NCI-H510A treated with DMSO at 0.1 percent for 48 hours (cell line): ENCODE results near the gene DNER.
A peak's percentile ranks its signal among the peaks of the same experiment; 100 is the strongest.
"Not testable (repeated sequence)": the region's sequence is repeated elsewhere in the genome, so short reads cannot be mapped to it uniquely, and the experiment has no call there.

Source experiments
- DNase-seq: peaks from one replicate; lab custom pipeline; 2025; lab: John Stamatoyannopoulos, UW

DNER gene

DNA sequence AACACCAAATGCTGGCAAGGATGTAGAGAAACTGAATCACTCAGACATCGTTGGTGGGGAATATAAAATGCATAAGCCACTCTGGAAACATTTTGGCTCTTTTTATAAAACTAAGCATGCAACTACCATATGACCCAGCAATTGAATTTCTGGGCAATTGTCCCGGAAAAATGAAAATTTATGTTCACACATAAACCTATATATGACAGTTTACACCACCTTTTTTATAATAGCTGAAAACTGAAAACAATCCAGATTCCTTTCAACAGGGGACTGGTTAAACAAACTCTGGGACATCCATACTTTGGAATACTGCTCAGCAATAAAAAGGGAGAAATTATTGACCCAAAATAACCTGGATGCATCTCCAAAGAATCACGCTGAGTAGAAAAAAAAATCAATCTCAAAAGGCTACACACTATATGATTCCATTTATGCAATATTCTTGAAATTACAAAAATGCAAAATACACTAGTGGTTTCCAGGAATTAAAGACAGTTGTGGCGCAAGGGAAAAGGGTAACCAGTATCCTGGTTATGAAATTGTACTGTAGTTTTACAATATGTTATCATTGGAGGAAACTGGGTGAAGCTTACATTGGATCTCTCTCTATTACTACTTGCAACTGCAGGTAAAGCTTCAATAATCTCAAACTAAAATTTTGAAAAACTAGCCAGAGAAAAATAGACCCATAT, 313.0 kb downstream of the DNER start:
- DNase-seq, result no peak

DNA sequence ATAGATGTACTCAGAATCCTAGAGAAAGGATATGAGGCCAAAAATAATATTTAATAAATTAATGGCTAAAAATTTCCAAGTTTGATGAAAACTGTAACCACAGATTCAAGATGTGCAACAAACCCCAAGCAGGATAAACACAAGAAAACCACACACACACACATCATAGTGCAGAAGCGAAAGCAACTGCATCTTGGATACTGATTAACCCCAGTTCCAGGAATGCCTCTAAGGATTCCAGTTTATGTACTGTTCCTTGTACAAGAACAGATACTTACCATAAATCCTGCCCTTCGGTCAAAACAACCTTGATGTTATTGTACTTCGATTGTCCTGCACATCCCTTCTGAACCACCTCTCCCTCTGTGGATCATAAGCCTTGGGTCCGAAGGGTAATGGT, 320.4 kb downstream of the DNER start:
- no peak for DNase-seq

DNA sequence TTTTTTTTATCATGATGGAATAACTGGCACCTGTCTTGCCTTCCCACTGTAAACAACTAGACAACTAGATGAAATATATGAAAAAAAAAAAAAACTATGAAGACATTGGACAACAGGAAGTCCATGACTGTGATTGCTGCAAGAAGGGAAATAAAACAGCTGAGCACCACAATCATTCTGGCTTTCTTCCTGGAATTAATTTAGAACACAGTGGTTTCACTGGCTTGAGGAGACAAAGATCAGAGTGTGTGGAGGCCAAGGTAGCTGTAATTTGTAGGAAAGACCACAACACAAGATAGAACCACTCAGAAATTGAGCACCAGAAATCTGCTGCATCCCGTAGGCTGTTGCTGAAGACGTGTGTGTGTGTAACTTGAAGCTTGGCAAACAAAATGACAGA, 322.2 kb downstream of the DNER start:
- DNase-seq, result no peak

DNA sequence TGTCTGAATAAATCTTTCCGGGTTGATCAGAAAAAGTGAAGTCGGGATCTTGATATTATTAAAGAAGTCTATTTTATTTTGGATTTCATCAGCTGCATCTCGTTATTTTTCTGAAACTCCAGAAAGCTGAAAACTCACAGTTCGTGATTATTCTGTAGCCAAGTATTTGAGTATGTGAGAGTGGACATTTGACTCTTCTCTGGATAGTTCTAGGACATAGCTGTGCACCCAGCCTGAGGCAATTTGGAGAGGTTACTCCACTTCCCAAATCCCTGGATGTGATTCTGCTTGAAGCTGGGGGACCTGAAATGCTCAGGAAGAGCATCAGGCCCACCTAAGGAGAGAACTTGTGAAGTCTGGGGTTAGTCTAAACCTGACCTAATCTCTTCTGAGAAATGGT, 325.6 kb downstream of the DNER start:
- no peak for DNase-seq

DNA sequence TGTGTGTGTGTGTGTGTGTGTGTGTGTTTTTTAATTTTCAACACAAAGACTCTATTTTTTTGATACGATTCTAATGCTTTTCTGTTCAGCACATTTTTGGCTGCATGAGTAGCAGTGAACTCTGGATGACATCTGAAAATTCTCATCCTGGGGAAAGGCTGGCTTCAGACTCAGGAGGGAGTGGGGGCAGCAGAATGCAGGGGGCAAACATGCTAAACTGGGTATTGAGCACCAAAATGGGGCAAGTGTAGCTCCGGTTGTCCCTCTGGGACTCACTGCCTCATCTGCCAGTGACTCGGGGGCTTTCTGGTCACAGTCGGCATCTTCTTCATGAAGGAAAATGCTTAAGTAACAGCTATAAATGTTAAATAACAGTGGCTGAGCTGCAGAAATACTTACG, 326.5 kb downstream of the DNER start:
- DNase-seq, result no peak

DNA sequence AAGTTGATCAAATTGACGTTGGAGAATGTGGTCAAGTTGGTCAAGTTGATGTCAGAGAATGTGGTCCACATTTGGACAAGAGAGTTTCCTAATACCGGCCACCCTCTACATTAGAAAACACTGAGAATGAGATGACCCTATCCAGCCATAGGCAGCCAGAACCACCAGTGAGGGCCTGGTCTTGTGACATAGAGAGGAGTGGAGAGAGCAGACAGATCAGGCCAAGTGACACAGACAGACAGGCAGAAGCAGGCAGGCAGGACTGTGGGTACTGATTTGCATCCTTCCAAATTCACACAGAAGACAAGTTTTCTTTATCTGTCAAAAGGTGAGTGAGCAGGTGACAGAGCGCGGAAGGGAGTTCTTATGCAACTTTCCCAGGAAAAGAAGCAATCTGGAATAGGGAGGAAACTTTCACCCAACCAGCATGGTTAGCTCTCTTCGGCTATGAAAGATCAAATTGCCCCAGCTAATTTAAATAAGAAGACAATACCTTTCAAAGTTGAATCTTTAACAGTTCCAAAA, 334.2 kb downstream of the DNER start:
- no peak for DNase-seq

DNA sequence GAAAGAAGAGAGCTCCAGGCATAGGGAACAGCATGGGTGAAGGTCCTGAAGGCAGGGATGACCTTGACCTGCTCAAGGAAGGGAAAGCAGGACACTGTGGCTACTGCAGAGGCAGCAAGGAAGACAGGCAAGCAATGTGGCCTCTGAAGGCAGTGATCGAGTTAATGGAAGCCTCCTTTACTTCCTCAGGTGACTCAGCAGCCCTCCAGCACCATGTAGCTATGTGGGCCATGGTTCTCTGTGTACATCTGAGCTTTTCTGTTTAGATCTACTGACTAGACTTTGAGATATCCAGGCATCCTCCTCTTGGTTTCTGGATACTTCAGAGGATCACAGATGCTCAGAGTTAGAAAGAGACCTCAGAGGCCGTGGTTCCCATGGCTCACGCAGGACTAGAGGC, 336.0 kb downstream of the DNER start:
- DNase-seq, result no peak

DNA sequence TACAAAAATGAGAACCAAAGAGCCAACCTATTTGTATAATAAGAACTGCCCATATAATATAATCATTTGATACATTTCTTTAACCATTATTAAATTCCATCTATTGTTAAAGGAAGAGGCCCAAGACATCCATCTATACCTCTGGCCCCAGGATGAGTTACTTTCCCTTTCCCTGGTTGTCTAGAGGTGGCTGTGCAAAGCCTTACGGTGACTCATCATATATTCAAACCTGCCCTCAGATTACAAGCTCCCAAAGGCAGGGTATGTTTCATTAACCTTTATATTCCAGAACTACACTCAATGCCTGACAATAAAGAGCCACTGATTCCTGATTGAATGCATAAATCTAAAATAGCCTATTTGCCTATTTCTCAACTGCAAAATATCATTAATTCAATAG, 337.5 kb downstream of the DNER start:
- DNase-seq, result no peak

DNA sequence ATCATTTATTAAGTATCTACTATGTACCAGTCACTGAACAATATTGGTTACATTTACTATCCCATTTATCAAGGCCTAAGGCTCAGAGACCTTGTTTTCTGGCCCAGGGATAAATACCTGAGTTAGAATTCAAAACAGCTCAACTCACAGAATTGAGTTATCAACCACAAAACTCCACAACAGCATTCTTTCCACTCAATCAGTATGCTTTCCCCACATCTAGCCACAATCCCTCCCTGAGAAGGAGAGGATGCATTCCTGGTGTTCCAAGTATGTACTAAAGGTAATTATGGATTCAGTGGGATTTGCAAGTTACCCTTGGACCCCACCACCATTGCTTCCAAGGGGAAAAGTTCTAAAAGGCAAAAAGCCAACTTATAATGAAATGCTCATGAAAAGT, 339.1 kb downstream of the DNER start:
- DNase-seq, result no peak

DNA sequence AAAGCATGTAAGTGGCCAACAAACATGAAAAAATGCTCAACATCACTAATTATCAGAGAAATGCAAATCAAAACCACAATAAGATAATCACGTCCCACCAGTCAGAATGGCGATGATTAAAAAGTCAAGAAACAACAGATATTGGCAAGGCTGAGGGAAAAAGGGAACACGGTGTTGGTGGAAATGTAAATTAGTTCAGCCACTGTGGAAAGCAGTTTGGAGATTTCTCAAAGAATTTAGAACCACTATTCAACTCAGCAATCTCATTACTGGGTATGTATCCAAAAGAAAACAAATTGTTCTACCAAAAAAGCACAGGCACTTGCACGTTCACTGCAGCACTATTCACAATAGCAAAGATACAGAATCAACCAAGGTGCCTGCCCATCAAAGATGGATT, 341.0 kb downstream of the DNER start:
- not testable (repeated sequence) for DNase-seq

DNA sequence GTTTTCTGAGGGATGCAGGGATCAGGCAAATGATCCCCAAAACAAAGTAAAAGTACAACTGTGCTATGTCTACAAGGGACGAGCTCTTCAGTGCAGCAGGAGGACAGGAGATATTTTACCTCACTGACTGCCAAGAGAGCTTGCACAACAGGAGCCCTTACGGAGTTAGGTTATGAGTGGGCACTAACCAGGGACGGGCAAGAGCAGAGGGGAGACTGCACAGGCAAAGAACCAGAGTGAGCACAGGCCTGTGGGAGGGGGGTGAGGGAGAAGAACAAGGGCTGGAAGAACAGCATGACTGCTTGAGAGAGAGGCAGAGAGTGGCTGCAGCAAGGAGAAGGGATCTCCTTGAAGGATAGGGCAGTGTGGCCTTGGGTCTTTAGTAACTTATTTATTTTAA, 342.1 kb downstream of the DNER start:
- DNase-seq, result no peak

DNA sequence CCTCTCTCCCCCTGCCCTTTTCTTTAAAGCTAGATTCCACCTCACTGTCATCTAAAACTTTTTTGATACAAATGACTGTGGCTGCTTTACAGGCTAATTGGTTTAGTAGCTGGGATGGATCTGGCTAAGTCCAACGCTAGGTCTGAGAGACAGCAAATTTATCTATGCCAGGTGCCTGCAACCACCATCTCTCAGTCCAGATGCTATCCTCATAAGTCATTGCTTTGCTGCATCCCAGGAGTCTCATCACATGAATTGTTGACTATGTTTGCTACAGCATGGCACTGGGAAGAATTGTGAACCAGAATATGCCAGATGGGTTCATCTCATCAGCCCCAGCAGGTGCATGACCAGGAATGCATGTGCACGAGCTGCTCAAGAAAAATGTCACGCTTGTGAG, 343.3 kb downstream of the DNER start:
- no peak for DNase-seq

DNA sequence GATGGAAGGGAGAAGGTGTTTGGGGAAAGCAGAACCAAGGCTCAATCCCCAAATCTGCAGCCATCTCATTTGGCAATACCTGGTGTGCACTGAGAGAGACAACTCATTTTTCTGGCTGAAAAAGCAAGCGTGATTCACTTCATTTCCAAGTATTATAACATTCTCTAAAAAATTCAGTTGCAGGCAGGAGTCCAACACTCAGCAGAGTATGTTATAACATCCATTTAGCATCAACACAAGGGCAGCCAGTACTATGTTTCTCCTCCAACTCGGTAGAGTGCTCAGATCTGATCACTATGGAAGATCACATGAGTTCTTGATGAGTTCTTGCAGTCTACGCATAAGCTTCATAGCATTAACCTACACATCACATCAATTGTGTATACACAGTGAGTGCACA, 343.8 kb downstream of the DNER start:
- DNase-seq, result no peak

DNA sequence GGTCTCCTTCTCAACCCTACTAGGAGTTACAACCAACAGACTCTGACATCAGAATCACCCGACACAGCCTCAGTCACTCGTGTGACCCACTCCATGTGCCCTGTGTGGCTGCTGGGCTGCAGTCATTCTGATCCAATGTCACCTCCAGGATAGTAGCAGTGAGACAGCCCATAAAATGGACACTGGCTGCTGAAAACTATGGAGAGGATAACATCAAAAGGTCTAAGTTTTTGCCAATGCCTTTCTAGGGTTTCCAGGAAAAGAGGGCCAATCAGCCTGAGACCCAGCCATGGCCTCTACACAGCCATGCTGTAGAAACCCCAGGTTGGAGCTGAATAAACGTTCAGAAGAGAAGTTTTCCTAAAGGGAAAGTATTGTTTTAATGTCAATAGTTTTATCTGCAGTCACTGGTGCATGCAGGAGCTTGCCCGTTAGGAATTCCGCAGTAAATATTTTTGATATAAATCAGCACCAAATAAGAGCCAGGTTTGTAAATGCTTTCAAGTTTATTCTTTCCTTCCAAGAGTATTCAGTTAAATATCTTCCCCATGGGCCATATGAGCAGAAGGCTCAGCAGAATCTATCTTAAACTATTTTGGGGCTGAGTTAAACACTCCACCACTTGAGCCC, 351.1 kb downstream of the DNER start:
- DNase-seq, result no peak

DNA sequence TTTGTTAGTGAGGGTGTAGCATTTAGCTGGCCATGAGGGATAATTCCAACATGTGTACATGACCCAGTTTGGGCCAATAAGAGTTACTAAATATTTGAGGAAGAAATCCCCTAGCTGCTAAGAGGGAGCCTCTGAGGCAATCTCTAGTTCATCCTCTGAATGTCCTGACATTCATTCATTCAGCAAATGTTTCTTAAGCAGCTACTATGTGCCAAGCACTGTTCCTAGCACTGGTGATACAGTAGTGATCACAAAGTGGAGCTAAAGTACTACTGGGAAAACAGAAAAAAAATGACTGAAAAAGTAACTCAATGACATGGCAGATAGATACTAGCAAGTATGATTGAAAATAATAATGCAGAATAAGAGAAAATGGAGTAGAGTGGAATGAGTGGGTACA, 363.5 kb downstream of the DNER start:
- DNase-seq, result no peak

DNA sequence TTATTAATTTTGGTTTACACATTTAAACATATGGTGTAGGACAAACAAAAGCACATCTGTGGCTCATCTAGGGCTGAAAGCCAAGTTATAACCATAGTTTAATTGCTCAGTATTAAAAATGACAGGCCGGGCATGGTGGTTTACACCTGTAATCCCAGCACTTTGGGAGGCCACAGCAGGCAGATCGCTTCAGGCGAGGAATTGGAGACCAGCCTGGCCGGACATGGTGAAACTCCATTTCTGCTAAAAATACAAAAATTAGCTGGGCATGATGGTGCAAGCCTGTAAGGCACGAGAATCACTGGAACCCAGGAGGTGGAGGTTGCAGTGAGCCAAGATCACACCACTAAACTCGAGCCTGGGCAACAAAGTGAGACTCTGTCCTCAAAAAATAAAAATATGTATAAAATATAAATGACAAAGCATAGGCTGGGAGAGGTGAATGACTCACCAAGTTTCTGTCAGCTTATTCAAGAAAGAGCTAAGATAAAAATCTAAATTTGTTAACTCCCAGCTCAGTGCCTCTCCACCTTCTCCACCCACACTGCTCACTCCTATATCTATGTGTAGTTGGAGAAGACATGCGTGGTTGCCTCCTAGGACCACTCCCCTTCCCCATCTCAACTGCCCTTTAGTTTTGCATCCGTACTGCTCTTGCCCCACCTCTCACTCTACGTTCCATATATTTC, 364.1 kb downstream of the DNER start:
- no peak for DNase-seq

DNA sequence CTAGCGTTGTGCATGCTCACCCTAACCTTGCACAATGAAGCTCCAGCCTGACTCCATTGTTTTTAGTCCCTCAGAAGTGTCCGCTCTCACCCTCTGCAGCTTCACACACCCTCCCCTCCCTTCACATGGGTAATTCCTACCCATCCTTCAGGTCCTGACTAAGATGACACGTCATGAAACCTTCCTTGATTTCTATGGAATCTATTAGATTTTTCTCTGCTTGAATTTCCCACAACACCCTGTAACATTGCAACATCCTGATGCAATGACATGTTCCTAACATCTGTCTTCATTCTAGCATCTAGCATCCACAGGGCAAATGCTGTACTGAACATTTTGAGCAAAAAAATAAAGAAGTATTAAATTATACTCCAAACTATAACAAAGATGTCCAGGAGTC, 366.2 kb downstream of the DNER start:
- no peak for DNase-seq

DNA sequence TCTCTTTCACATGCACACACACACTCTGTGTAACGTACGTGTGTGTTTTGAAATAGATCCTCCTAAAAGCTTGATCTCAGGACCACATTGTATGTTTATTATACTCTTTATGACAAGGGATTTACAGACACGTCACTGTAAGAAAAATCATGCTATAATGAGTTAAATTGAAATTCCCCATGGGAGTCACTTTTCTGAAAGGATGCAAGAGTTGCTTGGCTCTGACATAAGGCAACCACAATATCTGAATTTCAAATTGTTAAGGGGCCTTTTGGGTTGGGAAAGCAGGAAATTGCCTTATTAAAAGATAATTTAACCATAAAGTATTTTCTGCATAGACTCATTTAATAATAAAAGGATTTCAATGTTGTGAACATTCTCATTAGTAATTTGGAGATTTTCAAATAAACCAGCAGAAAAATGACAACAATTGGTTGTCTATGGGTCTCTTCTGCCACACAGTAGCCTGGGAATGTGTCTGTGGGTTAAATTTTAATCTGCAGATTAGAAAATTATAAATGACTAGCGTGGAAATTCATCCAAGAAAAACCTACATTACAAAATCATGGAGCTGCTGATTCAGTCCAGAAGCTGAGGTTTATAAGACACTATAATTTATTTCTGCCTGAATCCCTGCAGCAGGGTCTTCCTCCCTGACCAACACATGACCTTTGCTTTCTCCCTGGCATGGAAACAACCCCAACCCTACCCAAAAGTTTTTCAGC, 367.4 kb downstream of the DNER start:
- DNase-seq, result no peak

DNA sequence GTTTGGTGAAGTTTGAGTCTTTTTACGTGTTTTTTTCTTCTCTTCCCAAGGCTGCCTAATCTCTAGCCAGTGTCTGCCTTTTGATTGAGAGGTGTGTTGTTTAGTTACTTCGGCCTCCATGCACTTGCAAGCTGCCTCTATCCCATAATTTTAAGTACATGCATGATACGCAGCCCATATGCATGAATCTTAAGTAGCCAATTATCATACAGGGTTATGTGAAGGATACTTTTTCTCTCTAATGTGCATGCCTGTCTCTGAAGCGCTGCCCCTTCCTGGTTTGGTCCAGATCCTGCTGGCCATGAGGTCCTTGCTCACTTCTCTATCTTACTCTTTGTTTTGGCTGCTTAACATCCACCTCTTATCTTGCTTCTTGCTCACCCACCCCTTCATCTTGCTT, 369.4 kb downstream of the DNER start:
- no peak for DNase-seq

DNA sequence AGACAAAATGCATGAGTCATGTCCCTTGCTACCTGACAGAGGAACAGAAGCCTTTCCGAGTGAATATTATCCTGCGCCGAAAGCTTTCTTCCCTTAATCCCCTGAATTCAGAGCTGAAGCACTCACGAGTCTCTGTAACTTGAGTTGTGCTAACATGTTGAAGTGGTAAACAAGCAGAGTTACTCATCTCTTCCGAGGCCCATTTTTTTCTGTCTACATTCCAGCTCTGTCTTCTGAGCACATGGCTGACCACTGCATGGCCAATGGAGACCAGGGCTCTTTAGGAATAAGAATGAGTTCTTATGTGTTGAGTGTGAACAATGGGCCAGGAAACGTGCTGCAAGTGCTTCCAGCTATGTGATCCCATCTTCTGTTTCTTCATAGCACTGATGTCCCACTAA, 370.2 kb downstream of the DNER start:
- DNase-seq, result peak; percentile 78

DNA sequence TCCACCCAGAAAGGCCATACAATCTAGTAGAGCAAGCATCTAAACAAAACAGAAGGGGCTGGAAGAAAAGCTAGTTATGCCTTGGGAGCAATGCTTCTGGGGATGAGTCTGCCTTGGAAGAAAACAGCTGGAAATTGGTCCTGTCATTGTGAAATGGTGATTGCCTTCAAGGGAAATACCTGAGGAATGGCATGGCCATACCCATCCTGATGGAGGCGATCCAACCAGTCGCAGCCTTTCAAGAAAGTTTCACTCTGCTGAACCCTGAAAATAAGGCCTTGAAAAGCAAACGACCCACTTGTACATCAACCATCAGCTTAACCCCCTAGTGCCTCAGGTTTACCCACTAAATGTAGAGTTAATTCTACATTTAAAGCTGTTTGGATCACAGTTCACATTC, 370.7 kb downstream of the DNER start:
- DNase-seq, result no peak

DNA sequence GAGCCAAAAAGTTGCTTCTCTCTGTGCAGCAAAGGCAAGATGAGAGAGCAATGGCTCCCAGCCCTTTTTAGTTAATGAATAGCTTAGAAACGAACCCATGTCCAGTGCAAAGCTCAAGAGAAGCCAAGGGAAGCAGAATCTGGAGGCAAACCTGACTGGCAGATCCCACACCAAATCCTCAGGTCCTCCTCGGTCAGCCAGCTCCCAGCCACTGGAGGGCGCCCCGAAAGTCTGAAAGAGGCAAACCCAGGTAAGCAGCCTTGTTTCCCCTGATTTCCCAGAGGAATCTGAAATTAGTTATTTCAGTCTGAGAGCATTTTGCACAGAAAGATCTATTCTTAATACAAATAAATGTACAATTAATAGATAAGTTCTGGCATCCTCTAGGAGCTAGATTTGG, 372.0 kb downstream of the DNER start:
- peak; percentile 4 for DNase-seq
